GM12878 (cell line): ENCODE data around the gene ACTL7A.

Source experiments
- ELK1 ChIP-seq: IDR thresholded peaks from 2 replicates; pipeline ENCODE4 v1.6.1; 2012; ENCODE audit warnings: low read depth, low read length, improper control_type of control experiment
- EZH2 ChIP-seq: IDR thresholded peaks from 2 replicates; pipeline ENCODE4 v1.6.1; 2012; ENCODE audit warnings: low read depth, mild to moderate bottlenecking, control low read depth, inconsistent platforms, low read length, borderline replicate concordance; ENCODE audit not compliant: control insufficient read depth
- FOXK2 ChIP-seq: fragments of 450-650 bp; IDR thresholded peaks from 2 replicates; pipeline ENCODE4 v1.6.1; 2017; ENCODE audit warnings: mild to moderate bottlenecking, moderate library complexity
- GABPA ChIP-seq: IDR thresholded peaks from 2 replicates; pipeline ENCODE4 v1.6.1; 2014; ENCODE audit warnings: antibody characterized with exemption, low read depth, mild to moderate bottlenecking, inconsistent platforms
- HDGF ChIP-seq: fragments of 450-650 bp; IDR thresholded peaks from 2 replicates; pipeline ENCODE4 v1.6.1; 2016; ENCODE audit warnings: antibody characterized with exemption
- MXI1 ChIP-seq: fragments of 150-350 bp; IDR thresholded peaks from 2 replicates; pipeline ENCODE4 v1.6.1; 2011; ENCODE audit warnings: low read depth, mild to moderate bottlenecking, inconsistent platforms, low read length, improper control_type of control experiment
- MYB ChIP-seq: fragments of 150-350 bp; IDR thresholded peaks from 2 replicates; pipeline ENCODE4 v1.6.1; 2014; ENCODE audit warnings: mild to moderate bottlenecking, low read depth, low read length, borderline replicate concordance
- POLR2A ChIP-seq: IDR thresholded peaks from 2 replicates; pipeline ENCODE4 v1.6.1; 2011; ENCODE audit warnings: low read depth, mild to moderate bottlenecking, low read length
- PRDM15 ChIP-seq: fragments of 450-650 bp; formaldehyde crosslinking; IDR thresholded peaks from 2 replicates; pipeline ENCODE4 v1.4.0; 2020; ENCODE audit warnings: mild to moderate bottlenecking, moderate library complexity
- RFX5 ChIP-seq: IDR thresholded peaks from 2 replicates; pipeline ENCODE4 v1.6.1; 2011; ENCODE audit warnings: low read depth, low read length, improper control_type of control experiment
- TF ChIP-seq, protein P1 (sequence below): IDR thresholded peaks from 2 replicates; pipeline ENCODE4 v1.6.1; 2012; ENCODE audit warnings: mild to moderate bottlenecking, low read depth, low read length
- TF ChIP-seq, protein P2 (sequence below), 3 experiments: IDR thresholded peaks in 2 of 3; conservative IDR thresholded peaks in 1 of 3; 2 replicates each; pipeline ENCODE4 v1.5.1; 2011; ENCODE audit warnings: low read depth in 3 of 3, low read length in 3 of 3, mild to moderate bottlenecking in 3 of 3, control low read depth in 2 of 3, moderate library complexity in 2 of 3, inconsistent platforms in 1 of 3, mixed read lengths in 1 of 3; ENCODE audit not compliant: control insufficient read depth in 2 of 3, insufficient read depth in 1 of 3; ENCODE audit errors: extremely low read depth in 1 of 3

GRCh38 chr9:108835831-108836230 is 26.2 kb upstream of the ACTL7A start:
- TF ChIP-seq EZH2 (no peak), ELK1 (no peak), FOXK2 (no peak), PRDM15 (CRISPR knock-in tag) (no peak), GABPA (no peak), POLR2A (no peak), MYB (no peak), MXI1 (no peak), RFX5 (no peak), HDGF (no peak)
- TF ChIP-seq, protein P1, sequence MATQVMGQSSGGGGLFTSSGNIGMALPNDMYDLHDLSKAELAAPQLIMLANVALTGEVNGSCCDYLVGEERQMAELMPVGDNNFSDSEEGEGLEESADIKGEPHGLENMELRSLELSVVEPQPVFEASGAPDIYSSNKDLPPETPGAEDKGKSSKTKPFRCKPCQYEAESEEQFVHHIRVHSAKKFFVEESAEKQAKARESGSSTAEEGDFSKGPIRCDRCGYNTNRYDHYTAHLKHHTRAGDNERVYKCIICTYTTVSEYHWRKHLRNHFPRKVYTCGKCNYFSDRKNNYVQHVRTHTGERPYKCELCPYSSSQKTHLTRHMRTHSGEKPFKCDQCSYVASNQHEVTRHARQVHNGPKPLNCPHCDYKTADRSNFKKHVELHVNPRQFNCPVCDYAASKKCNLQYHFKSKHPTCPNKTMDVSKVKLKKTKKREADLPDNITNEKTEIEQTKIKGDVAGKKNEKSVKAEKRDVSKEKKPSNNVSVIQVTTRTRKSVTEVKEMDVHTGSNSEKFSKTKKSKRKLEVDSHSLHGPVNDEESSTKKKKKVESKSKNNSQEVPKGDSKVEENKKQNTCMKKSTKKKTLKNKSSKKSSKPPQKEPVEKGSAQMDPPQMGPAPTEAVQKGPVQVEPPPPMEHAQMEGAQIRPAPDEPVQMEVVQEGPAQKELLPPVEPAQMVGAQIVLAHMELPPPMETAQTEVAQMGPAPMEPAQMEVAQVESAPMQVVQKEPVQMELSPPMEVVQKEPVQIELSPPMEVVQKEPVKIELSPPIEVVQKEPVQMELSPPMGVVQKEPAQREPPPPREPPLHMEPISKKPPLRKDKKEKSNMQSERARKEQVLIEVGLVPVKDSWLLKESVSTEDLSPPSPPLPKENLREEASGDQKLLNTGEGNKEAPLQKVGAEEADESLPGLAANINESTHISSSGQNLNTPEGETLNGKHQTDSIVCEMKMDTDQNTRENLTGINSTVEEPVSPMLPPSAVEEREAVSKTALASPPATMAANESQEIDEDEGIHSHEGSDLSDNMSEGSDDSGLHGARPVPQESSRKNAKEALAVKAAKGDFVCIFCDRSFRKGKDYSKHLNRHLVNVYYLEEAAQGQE = no peak
- TF ChIP-seq, protein P2, sequence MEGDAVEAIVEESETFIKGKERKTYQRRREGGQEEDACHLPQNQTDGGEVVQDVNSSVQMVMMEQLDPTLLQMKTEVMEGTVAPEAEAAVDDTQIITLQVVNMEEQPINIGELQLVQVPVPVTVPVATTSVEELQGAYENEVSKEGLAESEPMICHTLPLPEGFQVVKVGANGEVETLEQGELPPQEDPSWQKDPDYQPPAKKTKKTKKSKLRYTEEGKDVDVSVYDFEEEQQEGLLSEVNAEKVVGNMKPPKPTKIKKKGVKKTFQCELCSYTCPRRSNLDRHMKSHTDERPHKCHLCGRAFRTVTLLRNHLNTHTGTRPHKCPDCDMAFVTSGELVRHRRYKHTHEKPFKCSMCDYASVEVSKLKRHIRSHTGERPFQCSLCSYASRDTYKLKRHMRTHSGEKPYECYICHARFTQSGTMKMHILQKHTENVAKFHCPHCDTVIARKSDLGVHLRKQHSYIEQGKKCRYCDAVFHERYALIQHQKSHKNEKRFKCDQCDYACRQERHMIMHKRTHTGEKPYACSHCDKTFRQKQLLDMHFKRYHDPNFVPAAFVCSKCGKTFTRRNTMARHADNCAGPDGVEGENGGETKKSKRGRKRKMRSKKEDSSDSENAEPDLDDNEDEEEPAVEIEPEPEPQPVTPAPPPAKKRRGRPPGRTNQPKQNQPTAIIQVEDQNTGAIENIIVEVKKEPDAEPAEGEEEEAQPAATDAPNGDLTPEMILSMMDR (IDR thresholded peaks at IDR 0.05 in 2 of 3, conservative IDR thresholded peaks at IDR 0.05 in 1 of 3; ENCODE audit: control insufficient read depth in 2 of 3, extremely low read depth in 1 of 3, insufficient read depth in 1 of 3, low read depth in 3 of 3, low read length in 3 of 3) = no peak
